Measurements from ENCODE around the gene NUP58.

Gene NUP58

GRCh38 chr13:25300861-25301346 is 521 bp upstream of the NUP58 start:
- peak overlapping the region; percentile 92 for H3K27ac ChIP-seq (replicated peaks)
- peak overlapping the region; percentile 86 for H3K4me3 ChIP-seq (replicated peaks; ENCODE audit: insufficient read depth, low read length)
- H3K27me3 ChIP-seq (ENCODE audit: insufficient read depth, poor library complexity, severe bottlenecking), result no peaks in the 10 kb centered on the region
- TF ChIP-seq POLR2AphosphoS5 (IDR thresholded peaks at IDR 0.05; ENCODE audit: low read depth), result no peak
- TF ChIP-seq GABPA (IDR thresholded peaks at IDR 0.05; ENCODE audit: low read depth), result no peak
- no peak for TF ChIP-seq REST (IDR thresholded peaks at IDR 0.05; ENCODE audit: insufficient replicate concordance, low read depth)
- no peak for TF ChIP-seq SPI1 (IDR thresholded peaks at IDR 0.05; ENCODE audit: borderline replicate concordance, low read depth)
- TF ChIP-seq, protein P1, sequence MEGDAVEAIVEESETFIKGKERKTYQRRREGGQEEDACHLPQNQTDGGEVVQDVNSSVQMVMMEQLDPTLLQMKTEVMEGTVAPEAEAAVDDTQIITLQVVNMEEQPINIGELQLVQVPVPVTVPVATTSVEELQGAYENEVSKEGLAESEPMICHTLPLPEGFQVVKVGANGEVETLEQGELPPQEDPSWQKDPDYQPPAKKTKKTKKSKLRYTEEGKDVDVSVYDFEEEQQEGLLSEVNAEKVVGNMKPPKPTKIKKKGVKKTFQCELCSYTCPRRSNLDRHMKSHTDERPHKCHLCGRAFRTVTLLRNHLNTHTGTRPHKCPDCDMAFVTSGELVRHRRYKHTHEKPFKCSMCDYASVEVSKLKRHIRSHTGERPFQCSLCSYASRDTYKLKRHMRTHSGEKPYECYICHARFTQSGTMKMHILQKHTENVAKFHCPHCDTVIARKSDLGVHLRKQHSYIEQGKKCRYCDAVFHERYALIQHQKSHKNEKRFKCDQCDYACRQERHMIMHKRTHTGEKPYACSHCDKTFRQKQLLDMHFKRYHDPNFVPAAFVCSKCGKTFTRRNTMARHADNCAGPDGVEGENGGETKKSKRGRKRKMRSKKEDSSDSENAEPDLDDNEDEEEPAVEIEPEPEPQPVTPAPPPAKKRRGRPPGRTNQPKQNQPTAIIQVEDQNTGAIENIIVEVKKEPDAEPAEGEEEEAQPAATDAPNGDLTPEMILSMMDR (IDR thresholded peaks at IDR 0.05; ENCODE audit: insufficient read depth, low read length), result no peak
- no peak for DNase-seq (ENCODE audit: low read depth in 1 of 2, low spot score in 1 of 2)

GRCh38 chr13:25302121-25302520 is 696 bp downstream of the NUP58 start:
- no peak for TF ChIP-seq POLR2AphosphoS5 (IDR thresholded peaks at IDR 0.05; ENCODE audit: low read depth)
- TF ChIP-seq SPI1 (IDR thresholded peaks at IDR 0.05; ENCODE audit: borderline replicate concordance, low read depth), result no peak
- no peak for TF ChIP-seq GABPA (IDR thresholded peaks at IDR 0.05; ENCODE audit: low read depth)
- TF ChIP-seq, protein P1 (IDR thresholded peaks at IDR 0.05; ENCODE audit: insufficient read depth, low read length), result no peak
- no peak for TF ChIP-seq REST (IDR thresholded peaks at IDR 0.05; ENCODE audit: insufficient replicate concordance, low read depth)
- no peak for DNase-seq (ENCODE audit: low read depth in 1 of 2, low spot score in 1 of 2)
- Histone ChIP-seq H3K27ac (replicated peaks) (peak overlapping the region; percentile 92), H3K4me3 (replicated peaks; ENCODE audit: insufficient read depth, low read length) (peak overlapping the region; percentile 86), H3K27me3 (ENCODE audit: insufficient read depth, poor library complexity, severe bottlenecking) (no peaks in the 10 kb centered on the region)

- no peak overlapping the region; the same call in 1 of the 2 replicates for H3K27ac ChIP-seq (replicated peaks)
- H3K27me3 ChIP-seq (ENCODE audit: insufficient read depth, poor library complexity, severe bottlenecking), result no peaks in the 10 kb centered on the region
- no peak for DNase-seq (ENCODE audit: low read depth in 1 of 2, low spot score in 1 of 2)
- no peak overlapping the region for H3K4me3 ChIP-seq (replicated peaks; ENCODE audit: insufficient read depth, low read length)
- TF ChIP-seq, protein P1 (IDR thresholded peaks at IDR 0.05; ENCODE audit: insufficient read depth, low read length), result no peak
- no peak for TF ChIP-seq POLR2AphosphoS5 (IDR thresholded peaks at IDR 0.05; ENCODE audit: low read depth)
- TF ChIP-seq SPI1 (IDR thresholded peaks at IDR 0.05; ENCODE audit: borderline replicate concordance, low read depth), result no peak
Observed at GRCh38 chr13:25306671-25307464, 5.4 kb downstream of the NUP58 start.
